Hindlimb muscle (tissue), 1 donor: ENCODE data around the gene WFDC10B. TPM values are rescaled to one million over a fixed set of nuclear protein-coding genes. Genes with fewer than 3 reads are reported as not detected.
"Not testable (repeated sequence)": the region's sequence is repeated elsewhere in the genome, so short reads cannot be mapped to it uniquely, and the experiment has no call there.

Experiments
- DNase-seq: peaks from one replicate; pipeline ENCODE4 v3.0.0-alpha.2; 2013
- polyA plus RNA-seq: library from polyadenylated mRNA; unstranded; fragments of 120-200 nt; gene quantifications from one replicate; pipeline ENCODE4 v1.2.1, GENCODE V29; 2013; ENCODE audit not compliant: insufficient read length

The WFDC10B gene
- polyA plus RNA-seq, 1 donor = not detected

DNA sequence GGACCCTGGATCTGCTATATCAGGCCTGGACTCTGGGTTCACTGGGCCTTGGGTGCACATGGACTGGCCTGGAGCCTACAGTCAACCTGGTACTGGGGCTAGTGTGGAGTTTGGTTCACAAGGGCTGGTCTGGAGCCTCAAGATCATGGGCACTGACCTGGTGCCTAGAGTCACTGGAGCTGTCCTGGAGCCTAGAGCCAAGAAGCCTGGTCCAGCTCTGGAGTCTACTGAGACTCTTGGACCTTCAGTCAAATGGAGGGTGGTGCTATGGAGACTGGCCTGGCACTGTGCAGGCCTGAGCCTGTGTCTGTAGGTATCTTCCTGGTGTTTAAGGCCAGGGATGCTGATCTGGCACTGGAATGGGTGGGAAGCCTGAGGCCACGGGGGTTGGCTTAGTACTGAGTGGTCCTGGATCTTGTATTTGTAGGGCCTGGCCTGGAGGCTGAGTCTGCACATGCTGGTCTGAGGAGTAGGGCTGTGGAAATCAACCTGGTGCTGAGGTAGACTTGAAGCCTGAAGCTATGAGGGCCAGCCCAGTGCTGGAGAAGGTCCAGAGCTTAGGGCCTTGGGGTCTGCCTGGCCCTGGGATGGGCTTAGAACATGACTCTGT is 57.3 kb downstream of the WFDC10B start:
- no peak for DNase-seq

DNA sequence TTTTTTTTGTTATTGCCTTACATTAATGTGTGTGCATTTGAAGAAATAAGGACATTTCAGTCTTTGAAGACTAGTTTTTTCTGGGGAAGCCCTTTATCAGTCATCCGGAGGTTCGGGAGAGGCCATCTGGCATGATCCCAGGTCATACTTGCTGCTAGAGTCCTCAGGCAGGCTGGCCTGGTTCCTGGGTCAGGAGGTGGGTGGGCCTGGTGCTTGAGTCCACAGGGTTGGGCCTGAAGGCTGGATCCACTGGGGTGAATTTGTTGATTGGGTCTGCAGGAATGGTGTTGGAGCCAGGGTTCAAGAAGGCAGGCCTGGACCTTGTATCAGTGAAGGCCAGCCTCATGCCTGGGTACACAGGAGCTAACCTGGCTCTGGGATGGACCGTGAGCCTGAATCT is 57.9 kb downstream of the WFDC10B start:
- DNase-seq = no peak

DNA sequence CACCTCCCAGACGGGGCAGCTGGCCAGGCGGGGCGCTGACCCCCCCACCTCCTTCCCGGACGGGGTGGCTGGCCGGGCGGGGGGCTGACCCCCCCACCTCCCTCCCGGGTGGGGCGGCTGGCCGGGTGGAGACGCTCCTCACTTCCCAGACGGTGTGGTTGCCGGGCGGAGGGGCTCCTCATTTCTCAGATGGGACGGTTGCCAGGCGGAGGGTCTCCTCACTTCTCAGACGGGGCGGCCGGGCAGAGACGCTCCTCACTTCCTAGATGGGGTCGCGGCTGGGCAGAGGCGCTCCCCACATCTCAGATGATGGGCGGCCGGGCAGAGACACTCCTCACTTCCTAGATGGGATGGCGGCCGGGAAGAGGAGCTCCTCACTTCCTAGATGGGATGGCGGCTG is 59.0 kb downstream of the WFDC10B start:
- not testable (repeated sequence) for DNase-seq

DNA sequence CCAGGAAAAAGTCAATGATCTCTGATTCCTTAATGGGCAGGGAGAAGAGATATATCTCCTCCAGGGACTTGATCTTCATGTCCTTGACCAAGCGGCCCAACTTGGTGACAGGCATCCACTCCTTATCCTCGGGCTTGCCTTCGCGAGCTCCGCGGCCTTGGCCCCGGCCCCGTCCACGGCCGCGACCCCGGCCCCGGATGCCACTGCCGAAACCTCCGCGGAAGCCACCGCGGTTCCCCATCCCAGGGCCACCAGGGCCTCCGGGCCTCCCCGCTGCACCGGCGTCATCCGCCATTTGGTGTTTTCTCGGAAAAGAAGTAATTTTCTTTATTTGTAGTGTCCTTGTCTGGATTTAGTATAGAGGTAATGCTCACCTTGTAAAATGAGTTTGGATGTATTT is 63.7 kb downstream of the WFDC10B start:
- not testable (repeated sequence) for DNase-seq

DNA sequence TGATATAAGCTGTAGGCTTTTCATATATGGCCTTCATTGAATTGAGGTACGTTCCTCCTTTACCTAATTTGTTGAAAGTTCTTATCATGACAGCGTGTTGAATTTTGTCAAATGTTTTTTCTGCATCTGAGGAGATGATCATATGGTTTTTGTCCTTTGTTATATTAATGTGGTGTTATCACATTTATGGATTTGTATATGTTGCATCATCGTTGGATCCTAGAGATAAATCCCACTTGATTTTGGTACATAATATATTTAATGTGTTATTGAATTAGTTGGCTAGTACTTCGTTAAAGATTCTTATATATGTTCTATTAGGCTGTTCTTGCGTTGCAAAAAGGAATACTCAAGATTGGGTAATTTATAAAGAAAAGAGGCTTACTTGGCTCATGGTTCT is 65.1 kb downstream of the WFDC10B start:
- no peak for DNase-seq

DNA sequence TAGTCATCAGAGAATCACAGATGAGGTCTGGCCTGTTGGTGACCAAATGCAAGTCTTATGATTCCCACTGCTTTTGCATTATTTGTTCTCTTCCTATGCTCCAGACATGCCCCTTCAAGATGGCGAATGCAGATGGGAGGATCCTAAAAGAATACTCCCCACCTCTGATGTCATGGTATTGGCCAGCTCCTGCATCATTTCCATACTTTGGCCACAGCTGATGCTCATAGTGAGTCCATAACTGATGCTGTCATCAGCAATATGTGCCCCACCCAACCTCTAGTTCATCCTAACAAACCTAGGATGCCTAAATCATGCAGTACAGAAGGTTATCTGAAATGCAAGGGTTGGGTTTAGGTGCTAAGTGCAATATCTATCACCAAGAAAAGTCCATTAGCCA is 68.3 kb downstream of the WFDC10B start:
- no peak for DNase-seq

Other genes with a start within 250 kb of the WFDC10B start
- not detected for gene WFDC2, start 235.3 kb downstream of the WFDC10B start, polyA plus RNA-seq
- gene SPINT3, start 189.4 kb downstream of the WFDC10B start, polyA plus RNA-seq = not detected
- gene WFDC6, start 165.5 kb downstream of the WFDC10B start, polyA plus RNA-seq = not detected
- gene EPPIN, start 157.6 kb downstream of the WFDC10B start, polyA plus RNA-seq = 0.12 TPM
- gene WFDC8, start 125.7 kb downstream of the WFDC10B start, polyA plus RNA-seq = not detected
- not detected for gene WFDC10A, start 75.3 kb downstream of the WFDC10B start, polyA plus RNA-seq
- gene WFDC9, start 73.7 kb downstream of the WFDC10B start, polyA plus RNA-seq = not detected
- gene WFDC11, start 34.8 kb downstream of the WFDC10B start, polyA plus RNA-seq = not detected
- not detected for gene WFDC13, start 3.0 kb downstream of the WFDC10B start, polyA plus RNA-seq
- gene SPINT4, start 17.3 kb upstream of the WFDC10B start, polyA plus RNA-seq = not detected
- 0.92 TPM for gene WFDC3, start 86.9 kb upstream of the WFDC10B start, polyA plus RNA-seq
- gene DNTTIP1, start 86.9 kb upstream of the WFDC10B start, polyA plus RNA-seq = 50.5 TPM
- gene UBE2C, start 107.6 kb upstream of the WFDC10B start, polyA plus RNA-seq = 26.2 TPM
- gene TNNC2, start 122.3 kb upstream of the WFDC10B start, polyA plus RNA-seq = 9,031 TPM
- 34.7 TPM for gene SNX21, start 128.8 kb upstream of the WFDC10B start, polyA plus RNA-seq
- gene ACOT8, start 152.4 kb upstream of the WFDC10B start, polyA plus RNA-seq = 19.9 TPM
- gene ZSWIM3, start 152.6 kb upstream of the WFDC10B start, polyA plus RNA-seq = 4.2 TPM
- 11.9 TPM for gene ZSWIM1, start 176.2 kb upstream of the WFDC10B start, polyA plus RNA-seq
- gene SPATA25, start 182.6 kb upstream of the WFDC10B start, polyA plus RNA-seq = 9.2 TPM
- gene NEURL2, start 186.2 kb upstream of the WFDC10B start, polyA plus RNA-seq = 24.5 TPM
- gene CTSA, start 186.3 kb upstream of the WFDC10B start, polyA plus RNA-seq = 68.0 TPM
- 26.2 TPM for gene PLTP, start 207.1 kb upstream of the WFDC10B start, polyA plus RNA-seq
- 26.4 TPM for gene PCIF1, start 229.7 kb upstream of the WFDC10B start, polyA plus RNA-seq